Measurements from ENCODE around the gene PNMT. TPM values are rescaled to one million over a fixed set of nuclear protein-coding genes. Genes with fewer than 3 reads are reported as not detected.
"Not testable (repeated sequence)": the region's sequence is repeated elsewhere in the genome, so short reads cannot be mapped to it uniquely, and the experiment has no call there.

Gene PNMT
- total RNA-seq, 3 donors from 2014 or later (not counting 1 experiment from before 2014, with no cell fraction given): 1.2 to 2.5 (median 2.2) TPM

- H3K36me3 Mint-ChIP-seq: no peaks in the 10 kb centered on the region
- peaks cover 10 to 11% of the 10 kb centered on the region in 2 donors for H3K27me3 Mint-ChIP-seq (ENCODE audit: low read depth in 2 of 2)
- intact Hi-C loops (cut with micrococcal nuclease): no loop called here
- peaks cover 2% of the 10 kb centered on the region for H3K27me3 ChIP-seq (ENCODE audit: control insufficient read depth, insufficient read depth, low read length)
- H3K9me3 ChIP-seq (ENCODE audit: control insufficient read depth, insufficient read depth, low read length): no peaks in the 10 kb centered on the region
- no peaks in the 10 kb centered on the region for H3K36me3 ChIP-seq (ENCODE audit: control insufficient read depth, insufficient read depth, low read length)
- H3K27ac ChIP-seq (ENCODE audit: low read length): no peak overlapping the region
- H3K4me3 Mint-ChIP-seq: no peak overlapping the region
- H3K4me1 Mint-ChIP-seq: peaks cover 3% of the 10 kb centered on the region in 2 donors
- WGBS (ENCODE audit: insufficient coverage): 80% methylated on average over 5 of the region's 5 CpGs
- peaks cover 1% of the 10 kb centered on the region for H3K4me1 ChIP-seq (ENCODE audit: control insufficient read depth, insufficient read depth, low read length)
- H3K4me3 ChIP-seq (ENCODE audit: low read length): no peak overlapping the region
- ATAC-seq (no peak), DNase-seq (no peak)
- no peak for TF ChIP-seq CTCF (IDR thresholded peaks at IDR 0.05)
- H3K27ac Mint-ChIP-seq: no peak overlapping the region
- H3K9me3 Mint-ChIP-seq: no peaks in the 10 kb centered on the region
These were observed 26.3 kb downstream of the PNMT start for GRCh38 chr17:39694593-39694992.

DNA sequence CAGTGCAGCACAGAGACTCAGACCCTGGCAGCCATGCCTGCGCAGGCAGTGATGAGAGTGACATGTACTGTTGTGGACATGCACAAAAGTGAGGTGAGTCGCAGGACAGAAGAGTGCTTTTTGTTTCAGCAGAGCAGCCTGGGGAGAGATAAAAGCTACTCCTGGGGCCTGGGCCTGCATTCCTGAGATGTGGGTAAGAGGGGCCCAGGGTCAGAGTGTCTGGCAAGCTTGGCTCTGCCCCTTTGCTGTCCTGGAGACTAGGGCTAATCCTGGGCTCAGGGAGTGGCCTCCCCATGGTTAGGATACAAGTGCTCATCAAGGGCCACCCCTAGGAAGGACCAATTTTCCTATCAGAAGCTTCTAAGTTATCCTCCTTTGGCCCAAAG is 26.8 kb downstream of the PNMT start:
- Mint-ChIP-seq H3K9me3 (no peaks in the 10 kb centered on the region), H3K27ac (no peak overlapping the region), H3K4me3 (no peak overlapping the region), H3K4me1 (peaks cover 5 to 7% of the 10 kb centered on the region in 2 donors), H3K27me3 (ENCODE audit: low read depth in 2 of 2) (peaks cover 13 to 14% of the 10 kb centered on the region in 2 donors), H3K36me3 (no peaks in the 10 kb centered on the region)
- no peak for ATAC-seq
- DNase-seq: no peak
- Histone ChIP-seq H3K9me3 (ENCODE audit: control insufficient read depth, insufficient read depth, low read length) (no peaks in the 10 kb centered on the region), H3K27me3 (ENCODE audit: control insufficient read depth, insufficient read depth, low read length) (peaks cover 5% of the 10 kb centered on the region), H3K27ac (ENCODE audit: low read length) (no peak overlapping the region), H3K4me1 (ENCODE audit: control insufficient read depth, insufficient read depth, low read length) (peaks cover 5% of the 10 kb centered on the region), H3K36me3 (ENCODE audit: control insufficient read depth, insufficient read depth, low read length) (no peaks in the 10 kb centered on the region), H3K4me3 (ENCODE audit: low read length) (no peak overlapping the region)
- no peak for TF ChIP-seq CTCF (IDR thresholded peaks at IDR 0.05)
- intact Hi-C loops (cut with micrococcal nuclease): no loop called here
- WGBS (ENCODE audit: insufficient coverage): 95% methylated on average over 2 of the region's 2 CpGs

GRCh38 chr17:39696731-39697130 is 28.5 kb downstream of the PNMT start:
- peaks cover 13 to 24% of the 10 kb centered on the region in 2 donors for H3K27me3 Mint-ChIP-seq (ENCODE audit: low read depth in 2 of 2)
- H3K27ac Mint-ChIP-seq: no peak overlapping the region
- H3K9me3 Mint-ChIP-seq: no peaks in the 10 kb centered on the region
- peaks cover 12% of the 10 kb centered on the region for H3K27me3 ChIP-seq (ENCODE audit: control insufficient read depth, insufficient read depth, low read length)
- no peak overlapping the region for H3K27ac ChIP-seq (ENCODE audit: low read length)
- DNase-seq (no peak), ATAC-seq (no peak)
- H3K4me1 Mint-ChIP-seq: peaks cover 5 to 21% of the 10 kb centered on the region in 2 donors
- intact Hi-C loops (cut with micrococcal nuclease): no loop called here
- H3K4me1 ChIP-seq (ENCODE audit: control insufficient read depth, insufficient read depth, low read length): peaks cover 11% of the 10 kb centered on the region
- no peak overlapping the region for H3K4me3 ChIP-seq (ENCODE audit: low read length)
- 94% methylated on average over 6 of the region's 6 CpGs for WGBS (ENCODE audit: insufficient coverage)
- no peak overlapping the region for H3K4me3 Mint-ChIP-seq
- H3K36me3 ChIP-seq (ENCODE audit: control insufficient read depth, insufficient read depth, low read length): no peaks in the 10 kb centered on the region
- TF ChIP-seq CTCF (IDR thresholded peaks at IDR 0.05): no peak
- no peaks in the 10 kb centered on the region for H3K9me3 ChIP-seq (ENCODE audit: control insufficient read depth, insufficient read depth, low read length)
- no peaks in the 10 kb centered on the region for H3K36me3 Mint-ChIP-seq

GRCh38 chr17:39697961-39698360 is 29.7 kb downstream of the PNMT start:
- Histone ChIP-seq H3K4me3 (ENCODE audit: low read length) (no peak overlapping the region), H3K27me3 (ENCODE audit: control insufficient read depth, insufficient read depth, low read length) (peaks cover 12% of the 10 kb centered on the region), H3K36me3 (ENCODE audit: control insufficient read depth, insufficient read depth, low read length) (no peaks in the 10 kb centered on the region), H3K4me1 (ENCODE audit: control insufficient read depth, insufficient read depth, low read length) (peaks cover 13% of the 10 kb centered on the region), H3K27ac (ENCODE audit: low read length) (no peak overlapping the region), H3K9me3 (ENCODE audit: control insufficient read depth, insufficient read depth, low read length) (no peaks in the 10 kb centered on the region)
- WGBS (ENCODE audit: insufficient coverage): 94% methylated on average over 4 of the region's 5 CpGs
- Mint-ChIP-seq H3K27me3 (ENCODE audit: low read depth in 2 of 2) (peaks cover 13 to 24% of the 10 kb centered on the region in 2 donors), H3K4me1 (peaks cover 11 to 34% of the 10 kb centered on the region in 2 donors), H3K27ac (no peak overlapping the region), H3K9me3 (no peaks in the 10 kb centered on the region), H3K4me3 (no peak overlapping the region), H3K36me3 (no peaks in the 10 kb centered on the region)
- DNase-seq: no peak
- TF ChIP-seq CTCF (IDR thresholded peaks at IDR 0.05): no peak
- ATAC-seq: no peak
- intact Hi-C loops (cut with micrococcal nuclease): no loop called here

DNA sequence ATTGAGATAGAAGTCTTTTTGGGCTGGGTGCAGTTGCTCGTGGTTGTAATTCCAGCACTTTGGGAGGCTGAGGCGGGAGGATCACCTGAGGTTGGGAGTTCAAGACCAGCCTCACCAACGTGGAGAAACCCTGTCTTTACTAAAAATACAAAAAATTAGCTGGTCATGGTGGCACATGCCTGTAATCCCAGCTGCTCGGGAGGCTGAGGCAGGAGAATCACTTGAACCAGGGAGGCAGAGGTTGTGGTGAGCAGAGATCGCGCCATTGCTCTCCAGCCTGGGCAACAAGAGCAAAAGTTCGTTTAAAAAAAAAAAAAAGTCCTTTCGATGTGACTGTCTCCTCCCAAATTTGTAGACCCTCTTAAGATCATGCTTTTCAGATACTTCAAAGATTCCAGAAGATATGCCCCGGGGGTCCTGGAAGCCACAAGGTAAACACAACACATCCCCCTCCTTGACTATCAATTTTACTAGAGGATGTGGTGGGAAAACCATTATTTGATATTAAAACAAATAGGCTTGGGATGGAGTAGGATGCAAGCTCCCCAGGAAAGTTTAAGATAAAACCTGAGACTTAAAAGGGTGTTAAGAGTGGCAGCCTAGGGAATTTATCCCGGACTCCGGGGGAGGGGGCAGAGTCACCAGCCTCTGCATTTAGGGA is 31.0 kb downstream of the PNMT start:
- H3K9me3 Mint-ChIP-seq; H3K9me3 ChIP-seq (ENCODE audit: control insufficient read depth, insufficient read depth, low read length); ATAC-seq; H3K36me3 Mint-ChIP-seq; intact Hi-C loops (cut with micrococcal nuclease); H3K4me3 ChIP-seq (ENCODE audit: low read length); H3K27ac ChIP-seq (ENCODE audit: low read length); DNase-seq; H3K36me3 ChIP-seq (ENCODE audit: control insufficient read depth, insufficient read depth, low read length): not testable (repeated sequence)
- H3K4me1 Mint-ChIP-seq: peaks cover 22 to 44% of the 10 kb centered on the region in 2 donors
- H3K4me3 Mint-ChIP-seq: peak overlapping the region; percentile 87
- 78% methylated on average over 10 of the region's 11 CpGs for WGBS (ENCODE audit: insufficient coverage)
- Histone ChIP-seq H3K4me1 (ENCODE audit: control insufficient read depth, insufficient read depth, low read length) (peaks cover 24% of the 10 kb centered on the region), H3K27me3 (ENCODE audit: control insufficient read depth, insufficient read depth, low read length) (peaks cover 12% of the 10 kb centered on the region)
- peak overlapping the region in 1 of 2 donors; percentile 63 for H3K27ac Mint-ChIP-seq
- H3K27me3 Mint-ChIP-seq (ENCODE audit: low read depth in 2 of 2): peaks cover 13 to 24% of the 10 kb centered on the region in 2 donors
